CD1c-positive myeloid dendritic cell (primary cell): ENCODE data around the gene FAM83G.

Experiments
- DNase-seq: peaks from one replicate; pipeline ENCODE4 v3.0.0-alpha.2; 2016; ENCODE audit errors: extremely low spot score

FAM83G gene

GRCh38 chr17:18987862-18988545, 16.6 kb downstream of the FAM83G start:
- DNase-seq: no peak

DNA sequence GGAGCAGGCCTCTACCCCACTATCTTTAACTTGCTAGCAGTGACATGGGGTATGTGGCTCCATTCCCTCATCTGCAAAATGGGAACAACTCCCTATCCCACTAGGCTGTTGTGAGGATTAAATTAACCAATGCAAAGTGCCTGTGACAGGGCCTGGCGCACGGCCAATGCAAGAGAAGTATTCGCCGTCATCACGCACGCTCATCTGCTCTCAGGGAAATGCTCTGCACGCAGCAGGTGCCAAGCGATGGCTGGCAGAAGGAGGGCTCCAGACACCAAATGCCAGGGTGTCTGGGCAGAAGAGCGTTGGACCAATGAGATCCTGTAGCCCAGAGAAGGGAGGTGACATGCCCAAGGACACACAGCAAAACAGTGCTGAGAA, 17.3 kb downstream of the FAM83G start:
- DNase-seq: no peak

GRCh38 chr17:18986541-18987229, 17.9 kb downstream of the FAM83G start:
- DNase-seq: no peak

DNA sequence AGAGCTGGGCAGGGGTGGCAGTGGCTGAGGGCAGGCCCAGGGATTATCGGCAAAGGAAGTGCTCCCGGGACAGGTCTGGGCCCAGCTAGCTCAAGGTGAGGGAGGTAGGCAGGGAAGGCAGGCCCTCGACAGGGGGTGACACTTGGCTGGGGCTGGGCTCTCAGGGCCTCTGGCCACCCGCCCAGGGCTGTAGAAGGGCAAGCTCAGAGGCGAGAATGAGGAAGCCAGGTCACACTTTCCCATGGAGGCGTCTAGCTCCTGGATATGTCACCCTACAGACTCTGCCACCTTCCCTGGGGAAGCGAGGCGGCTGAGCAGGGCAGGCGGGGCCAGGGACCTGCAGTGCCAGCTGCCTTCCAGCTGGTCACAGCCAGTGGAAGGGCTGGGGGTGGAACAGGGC, 19.1 kb downstream of the FAM83G start:
- DNase-seq: no peak

GRCh38 chr17:18984273-18985114, 20.1 kb downstream of the FAM83G start:
- DNase-seq: no peak

GRCh38 chr17:18981642-18982424, 22.7 kb downstream of the FAM83G start:
- no peak for DNase-seq

DNA sequence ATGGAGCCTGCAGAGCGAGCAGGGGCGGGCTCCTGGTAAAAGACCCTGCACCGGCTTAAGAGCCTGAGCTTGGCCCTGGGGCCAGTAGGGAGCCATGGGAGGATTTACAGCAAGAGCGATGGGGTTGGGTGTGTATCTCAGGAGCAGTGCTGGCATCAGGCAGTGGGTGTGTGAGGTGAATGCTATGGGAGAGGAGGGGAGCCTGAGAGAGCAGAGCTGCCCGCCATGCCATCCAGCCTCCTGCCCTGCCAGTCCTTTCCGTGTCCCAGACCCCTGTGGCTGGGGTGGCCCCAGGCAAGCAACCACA, 23.3 kb downstream of the FAM83G start:
- no peak for DNase-seq

- no peak for DNase-seq
These were observed 23.8 kb downstream of the FAM83G start for GRCh38 chr17:18980682-18981334.

DNA sequence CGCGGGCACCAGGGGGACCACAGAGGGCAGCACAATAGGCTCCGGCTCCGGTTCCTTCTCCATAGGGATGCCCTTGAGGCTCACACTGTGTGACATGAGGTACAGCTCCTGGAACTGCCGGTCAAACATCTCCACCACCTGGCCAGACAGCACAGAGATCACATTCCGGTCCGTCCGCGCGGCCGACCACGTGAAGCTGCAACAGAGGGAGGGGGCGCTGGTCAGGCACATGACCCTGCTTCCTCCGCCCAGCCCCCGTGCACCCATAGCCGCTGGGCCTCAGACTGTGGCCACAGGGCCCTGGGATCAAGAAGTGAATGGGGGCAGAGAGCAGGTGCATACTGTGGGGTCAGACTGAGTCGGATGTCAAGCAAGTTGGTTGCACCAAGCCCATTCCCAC, 25.9 kb downstream of the FAM83G start:
- DNase-seq: no peak

GRCh38 chr17:18978050-18978449, 26.5 kb downstream of the FAM83G start:
- DNase-seq: no peak

GRCh38 chr17:18977646-18978045, 26.9 kb downstream of the FAM83G start:
- no peak for DNase-seq

DNA sequence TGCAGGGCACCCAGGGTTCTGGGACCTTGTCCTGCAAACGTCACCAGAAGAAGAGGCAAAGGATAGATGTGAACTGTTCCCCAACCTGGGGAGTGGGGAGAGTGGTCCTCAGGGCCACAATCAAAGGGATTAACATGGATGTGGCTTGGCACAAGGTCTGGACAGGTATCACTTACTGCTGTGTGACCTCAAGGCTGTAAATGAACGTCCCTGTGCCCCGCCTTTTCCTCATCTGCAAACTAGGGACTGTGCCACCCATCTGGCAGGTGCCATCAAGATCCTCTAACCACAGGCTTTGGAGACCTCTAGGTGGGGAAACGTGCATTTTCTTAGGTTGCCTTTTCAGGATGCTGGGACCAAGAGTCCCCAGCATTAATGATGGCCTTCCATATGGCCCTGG, 27.5 kb downstream of the FAM83G start:
- DNase-seq: no peak

- no peak for DNase-seq
These were observed 28.4 kb downstream of the FAM83G start for GRCh38 chr17:18976201-18976600.

DNA sequence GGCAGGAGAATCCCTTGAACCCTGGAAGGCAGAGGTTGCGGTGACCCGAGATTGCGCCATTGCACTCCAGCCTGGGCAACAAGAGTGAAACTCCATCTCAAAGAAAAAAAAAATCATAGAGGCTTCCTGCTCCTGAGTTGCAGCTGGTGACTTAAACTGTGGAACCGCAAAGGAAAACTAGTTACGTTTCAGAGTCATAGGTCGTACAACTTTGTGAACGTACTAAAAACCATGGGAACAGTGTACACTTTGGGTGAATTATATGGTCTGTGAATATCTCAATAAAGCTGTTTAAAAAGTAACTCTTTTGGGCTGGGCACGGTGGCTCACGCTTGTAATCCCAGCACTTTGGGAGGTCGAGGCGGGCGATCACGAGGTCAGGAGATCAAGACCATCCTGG, 29.0 kb downstream of the FAM83G start:
- DNase-seq: no peak

DNA sequence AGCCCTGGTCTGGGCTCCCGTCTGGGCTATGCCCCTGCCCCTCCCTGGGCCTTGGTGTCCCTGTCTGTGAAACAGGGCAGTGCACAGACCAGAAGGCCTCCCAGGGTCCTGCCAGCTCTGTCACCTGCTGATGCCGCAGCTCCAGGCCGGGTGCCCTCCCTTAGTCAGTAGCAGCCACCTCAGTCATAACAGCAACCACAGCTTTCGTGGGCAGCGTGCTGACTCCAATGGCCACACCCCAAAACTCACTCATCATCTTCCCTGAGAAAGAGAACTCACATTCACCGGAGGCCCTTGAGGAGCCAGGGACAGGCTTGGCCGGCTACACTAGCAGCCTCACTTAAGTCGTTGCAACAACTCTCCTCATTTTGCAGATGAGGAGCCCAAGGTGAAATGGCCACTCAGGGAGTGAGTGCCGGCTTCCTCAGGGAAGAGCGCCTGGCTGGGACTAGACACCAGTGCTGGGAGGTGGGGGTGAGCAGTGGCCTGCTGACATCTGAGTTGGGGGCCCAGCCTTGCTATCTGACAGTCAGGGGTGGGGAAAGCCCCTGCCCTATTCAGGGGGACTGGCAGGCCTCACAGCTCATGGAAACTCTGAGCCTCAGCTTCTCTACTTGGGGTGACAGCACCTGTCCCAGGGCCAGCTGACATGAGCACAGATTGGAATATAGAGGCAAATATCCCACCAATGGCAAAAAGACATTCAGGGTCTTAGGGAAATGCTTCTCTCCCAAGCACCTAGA, 30.0 kb downstream of the FAM83G start:
- no peak for DNase-seq

- no peak for DNase-seq
These were observed 32.8 kb downstream of the FAM83G start for GRCh38 chr17:18971801-18972200.

DNA sequence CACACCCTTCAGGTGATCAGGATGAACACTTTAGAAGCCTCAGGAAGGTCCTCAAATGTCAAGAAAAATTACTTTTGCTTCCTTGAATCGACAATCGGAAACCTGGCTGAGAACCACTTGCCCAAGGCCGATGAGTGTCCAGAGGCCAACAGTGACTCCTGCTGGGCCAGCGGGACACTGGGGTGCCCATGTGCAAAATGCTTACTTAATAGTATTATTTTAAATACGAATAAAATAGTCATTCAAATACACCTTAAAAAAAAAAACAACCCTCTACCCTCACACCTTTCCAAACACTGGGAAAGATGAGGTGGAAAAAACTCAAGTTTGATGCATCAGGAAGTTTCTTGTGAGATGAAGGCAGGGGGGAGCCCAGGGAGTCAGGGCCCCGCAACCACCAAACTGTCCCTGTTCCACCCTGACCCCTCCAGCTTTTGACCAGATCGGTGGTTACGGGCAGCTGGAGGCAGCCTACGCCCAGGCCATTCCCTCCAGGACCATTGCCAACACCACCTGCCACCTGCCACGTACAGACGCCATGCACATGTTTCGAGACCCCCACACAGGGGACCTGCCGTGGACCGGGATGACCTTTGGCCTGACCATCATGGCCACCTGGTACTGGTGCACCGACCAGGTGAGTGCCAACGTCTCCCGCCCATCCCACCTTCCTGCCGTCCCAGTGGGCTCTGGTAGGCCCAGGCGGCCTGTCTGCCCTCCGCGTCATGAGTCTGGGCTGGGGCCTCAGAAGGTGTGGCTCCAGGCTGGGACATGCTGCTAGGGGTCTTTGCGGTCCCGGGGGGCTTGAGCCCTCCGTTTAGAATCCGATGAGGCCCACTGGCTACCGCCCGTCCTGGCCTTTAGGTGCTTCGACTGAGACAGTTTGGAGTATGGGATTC, 33.7 kb downstream of the FAM83G start:
- no peak for DNase-seq

GRCh38 chr17:18968945-18969887, 35.3 kb downstream of the FAM83G start:
- DNase-seq: peak; percentile 10

GRCh38 chr17:18968345-18968744, 36.2 kb downstream of the FAM83G start:
- no peak for DNase-seq
